Mesenchymal stem cell (in vitro differentiated cells and primary cell): Measurements from ENCODE around the gene PGM1. TPM values are rescaled to one million over a fixed set of nuclear protein-coding genes. Genes with fewer than 3 reads are reported as not detected.

Experiments used
- small RNA-seq: library from polyadenylated mRNA; stranded (forward); fragments of <200 nt; extraction: miRNeasy Mini kit (QIAGEN cat#:217004); gene quantifications from one replicate; pipeline ENCODE3, GENCODE V24; 2013; ENCODE audit warnings: low read depth

PGM1 gene

Small RNAs within 50 kb of the gene (small RNA-seq; reads per million reads assigned to genes)
- gene RF02105: not detected
- gene RF02106: not detected
- not detected for gene RF02107
- not detected for gene RF02108
- gene RF02109: not detected
- not detected for gene RF02110
